VCaP (cell line): Measurements from ENCODE around the gene TFIP11.

Experiments
- H3K27ac ChIP-seq: fragments of 450-650 bp; 2 replicates; pipeline ENCODE4 v1.5.1; 2017
- CTCF ChIP-seq: fragments of 450-650 bp; conservative IDR thresholded peaks from 2 replicates; pipeline ENCODE4 v1.5.1; 2017; ENCODE audit warnings: mild to moderate bottlenecking, moderate library complexity

TFIP11 gene

DNA sequence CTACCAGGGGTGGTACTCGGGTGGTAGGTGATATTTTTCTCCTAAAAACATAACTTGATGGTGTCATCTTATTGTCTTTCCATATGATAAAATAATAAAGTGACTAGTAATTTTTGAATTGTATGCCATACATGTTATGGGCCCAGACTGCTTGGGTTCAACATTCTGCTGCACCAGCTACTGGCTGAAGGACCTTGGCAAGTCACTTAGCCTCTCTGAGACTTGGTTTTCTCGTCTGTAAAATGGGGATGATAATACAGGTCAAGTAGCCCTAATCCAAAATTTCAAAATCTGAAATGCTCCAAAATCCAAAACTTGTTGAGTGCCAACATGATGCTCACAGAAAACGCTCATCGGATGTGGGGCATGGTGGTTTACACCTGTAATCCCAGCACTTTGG is 35.6 kb upstream of the TFIP11 start:
- H3K27ac ChIP-seq: no peak overlapping the region
- TF ChIP-seq CTCF: no peak

GRCh38 chr22:26547426-26547825 is 35.2 kb upstream of the TFIP11 start:
- TF ChIP-seq CTCF: no peak
- no peak overlapping the region for H3K27ac ChIP-seq

- H3K27ac ChIP-seq: no peak overlapping the region
- no peak for TF ChIP-seq CTCF
Measured at GRCh38 chr22:26546282-26546681, 34.0 kb upstream of the TFIP11 start.

DNA sequence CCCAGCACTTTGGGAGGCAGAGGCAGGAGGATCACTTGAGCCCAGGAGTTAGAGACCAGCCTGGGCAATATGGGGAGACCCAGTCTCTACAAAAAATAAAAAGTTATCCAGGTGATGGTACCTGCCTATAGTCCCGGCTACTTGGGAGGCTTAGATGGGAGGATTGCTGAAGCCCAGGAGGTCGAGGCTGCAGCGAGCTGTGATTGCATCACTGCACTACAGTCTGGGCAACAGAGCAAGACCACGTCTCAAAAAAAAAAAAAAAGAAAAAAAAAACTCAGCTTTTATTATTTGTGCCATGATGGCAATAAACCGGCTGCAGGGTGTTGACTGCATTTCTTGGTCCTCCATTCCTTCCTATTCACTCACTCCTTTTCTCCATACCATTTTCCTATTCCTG is 33.6 kb upstream of the TFIP11 start:
- no peak for TF ChIP-seq CTCF
- H3K27ac ChIP-seq: no peak overlapping the region

DNA sequence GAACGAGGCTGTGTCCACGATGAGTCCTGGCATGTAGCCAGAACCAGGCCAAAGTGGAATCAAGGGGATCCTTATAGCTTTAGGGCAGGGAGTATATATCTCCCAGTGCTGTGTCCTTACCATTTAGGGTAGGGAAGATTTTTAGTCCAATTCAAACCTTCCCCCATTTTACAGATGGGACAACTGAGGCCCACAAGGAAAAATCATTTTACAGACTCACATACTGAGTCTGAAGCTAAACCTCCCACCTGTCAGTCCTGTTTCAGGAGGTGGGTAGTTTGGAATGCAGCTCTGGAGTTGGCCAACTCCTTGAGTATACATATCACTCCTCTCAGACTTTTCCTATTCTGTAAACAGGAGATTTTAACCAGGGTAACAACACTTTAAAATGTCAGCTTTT is 33.1 kb upstream of the TFIP11 start:
- H3K27ac ChIP-seq: no peak overlapping the region
- no peak for TF ChIP-seq CTCF

- no peak for TF ChIP-seq CTCF
Measured at GRCh38 chr22:26544489-26544888, 32.2 kb upstream of the TFIP11 start.

DNA sequence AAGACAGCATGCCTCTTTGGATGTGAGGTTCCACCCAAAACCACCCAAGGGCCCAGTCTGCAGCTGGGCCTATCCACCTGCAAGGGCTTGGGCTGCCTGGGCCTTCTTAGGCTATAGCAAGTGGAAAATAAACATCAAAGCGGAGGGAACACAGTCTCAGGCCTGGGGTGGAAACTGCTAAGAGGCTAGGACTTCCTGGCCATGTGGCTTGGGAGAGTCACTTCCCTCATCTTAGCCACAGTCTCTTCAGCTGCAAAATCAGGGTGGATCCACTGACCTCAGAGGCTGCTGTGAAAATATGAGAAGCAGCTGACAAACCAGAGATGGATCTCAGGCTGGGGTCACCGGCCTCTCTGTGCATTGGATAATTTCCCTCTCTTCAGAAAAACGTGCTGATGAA is 30.6 kb upstream of the TFIP11 start:
- TF ChIP-seq CTCF: no peak
- no peak overlapping the region for H3K27ac ChIP-seq

More at GRCh38 chr22:26544489-26544888, 32.2 kb upstream of the TFIP11 start:
- H3K27ac ChIP-seq: no peak overlapping the region
